ENCODE measurements around the gene NDST3. TPM values are rescaled to one million over a fixed set of nuclear protein-coding genes. Genes with fewer than 3 reads are reported as not detected.

Gene NDST3
- total RNA-seq, 6 experiments from 2014 or later = 0.25 to 1.0 (median 0.57) TPM

- intact Hi-C loops (cut with DNase I) = no loop called here
- ATAC-seq = no peak
- Histone ChIP-seq H3K4me1 (no peaks in the 10 kb centered on the region), H3K9me3 (no peaks in the 10 kb centered on the region), H3K36me3 (no peaks in the 10 kb centered on the region), H3K4me3 (no peak overlapping the region), H3K27me3 (no peaks in the 10 kb centered on the region), H3K27ac (no peak overlapping the region)
- WGBS (ENCODE audit: insufficient coverage, low coverage, low lambda C conversion rate, missing lambda C conversion rate) = 42% methylated on average over 5 of the region's 5 CpGs
- TF ChIP-seq POLR2A (IDR thresholded peaks at IDR 0.05) (no peak), CTCF (IDR thresholded peaks at IDR 0.05) (no peak)
- DNase-seq = no peak
Measured at GRCh38 chr4:118120120-118120760, 86.0 kb downstream of the NDST3 start.

- TF ChIP-seq POLR2A (IDR thresholded peaks at IDR 0.05) (no peak), CTCF (IDR thresholded peaks at IDR 0.05) (no peak)
- Histone ChIP-seq H3K9me3 (no peaks in the 10 kb centered on the region), H3K27ac (no peak overlapping the region), H3K4me3 (no peak overlapping the region), H3K27me3 (no peaks in the 10 kb centered on the region), H3K4me1 (no peaks in the 10 kb centered on the region), H3K36me3 (no peaks in the 10 kb centered on the region)
- DNase-seq (no peak), ATAC-seq (no peak)
- intact Hi-C loops (cut with DNase I) = no loop called here
- 50% methylated on average over 1 of the region's 1 CpG for WGBS (ENCODE audit: insufficient coverage, low coverage, low lambda C conversion rate, missing lambda C conversion rate)
Measured at GRCh38 chr4:118124997-118125396, 90.7 kb downstream of the NDST3 start.

- TF ChIP-seq POLR2A (IDR thresholded peaks at IDR 0.05) = no peak
- no peak for TF ChIP-seq CTCF (IDR thresholded peaks at IDR 0.05)
- H3K9me3 ChIP-seq = no peaks in the 10 kb centered on the region
- DNase-seq = no peak
- H3K4me3 ChIP-seq = no peak overlapping the region
- no peak overlapping the region for H3K27ac ChIP-seq
- no peaks in the 10 kb centered on the region for H3K36me3 ChIP-seq
- H3K27me3 ChIP-seq = no peaks in the 10 kb centered on the region
- peak in 1 of 4 donors; percentile 32 for ATAC-seq
- WGBS (ENCODE audit: insufficient coverage, low coverage, low lambda C conversion rate, missing lambda C conversion rate) = 50% methylated on average over 1 of the region's 1 CpG
- no peaks in the 10 kb centered on the region for H3K4me1 ChIP-seq
- intact Hi-C loops (cut with DNase I) = no loop called here
Measured at GRCh38 chr4:118139241-118139640, 105.0 kb downstream of the NDST3 start.

GRCh38 chr4:118141240-118141639, 107.0 kb downstream of the NDST3 start:
- TF ChIP-seq POLR2A (IDR thresholded peaks at IDR 0.05) = no peak
- TF ChIP-seq CTCF (IDR thresholded peaks at IDR 0.05) = no peak
- H3K4me1 ChIP-seq = no peaks in the 10 kb centered on the region
- H3K27ac ChIP-seq = no peak overlapping the region
- no peaks in the 10 kb centered on the region for H3K36me3 ChIP-seq
- no peaks in the 10 kb centered on the region for H3K27me3 ChIP-seq
- intact Hi-C loops (cut with DNase I) = no loop called here
- 45% methylated on average over 4 of the region's 4 CpGs for WGBS (ENCODE audit: insufficient coverage, low coverage, low lambda C conversion rate, missing lambda C conversion rate)
- H3K4me3 ChIP-seq = no peak overlapping the region
- ATAC-seq (no peak), DNase-seq (no peak)
- no peaks in the 10 kb centered on the region for H3K9me3 ChIP-seq
